GM18909 (cell line): Measurements from ENCODE around the gene EDN2.

Source experiments
- ATAC-seq: cut with Tn5 transposase; IDR thresholded peaks from one replicate; pipeline ENCODE4 v1.9.1; 2021; ENCODE audit warnings: mild to moderate bottlenecking; ENCODE audit not compliant: unreplicated experiment, poor library complexity

Gene EDN2

GRCh38 chr1:41444246-41444645 is 40.2 kb downstream of the EDN2 start:
- no peak for ATAC-seq

GRCh38 chr1:41442697-41443251 is 41.7 kb downstream of the EDN2 start:
- ATAC-seq, result no peak

GRCh38 chr1:41440321-41441085 is 44.0 kb downstream of the EDN2 start:
- no peak for ATAC-seq

- ATAC-seq, result no peak
Observed at GRCh38 chr1:41439234-41439633, 45.2 kb downstream of the EDN2 start.

GRCh38 chr1:41438711-41439110 is 45.8 kb downstream of the EDN2 start:
- ATAC-seq, result no peak

GRCh38 chr1:41437011-41437355 is 47.5 kb downstream of the EDN2 start:
- no peak for ATAC-seq

GRCh38 chr1:41436281-41437010 is 48.0 kb downstream of the EDN2 start:
- ATAC-seq, result no peak

- ATAC-seq, result no peak
Observed at GRCh38 chr1:41435570-41436178, 48.8 kb downstream of the EDN2 start.

GRCh38 chr1:41434748-41435449 is 49.6 kb downstream of the EDN2 start:
- no peak for ATAC-seq

GRCh38 chr1:41434306-41434705 is 50.2 kb downstream of the EDN2 start:
- ATAC-seq, result no peak

- no peak for ATAC-seq
Observed at GRCh38 chr1:41433501-41433900, 51.0 kb downstream of the EDN2 start.

- ATAC-seq, result peak; percentile 52
Observed at GRCh38 chr1:41432481-41433280, 51.8 kb downstream of the EDN2 start.

GRCh38 chr1:41431490-41432350 is 52.8 kb downstream of the EDN2 start:
- ATAC-seq, result no peak

- ATAC-seq, result no peak
Observed at GRCh38 chr1:41430582-41430981, 53.9 kb downstream of the EDN2 start.

GRCh38 chr1:41430069-41430468 is 54.4 kb downstream of the EDN2 start:
- no peak for ATAC-seq

GRCh38 chr1:41429641-41430035 is 54.8 kb downstream of the EDN2 start:
- no peak for ATAC-seq
